GM19351 (cell line): ENCODE results near the gene HPGD.

Experiments
- ATAC-seq: cut with Tn5 transposase; IDR thresholded peaks from one replicate; pipeline ENCODE4 v1.9.1; 2021; ENCODE audit warnings: mild to moderate bottlenecking, moderate library complexity; ENCODE audit not compliant: unreplicated experiment

Gene HPGD

DNA sequence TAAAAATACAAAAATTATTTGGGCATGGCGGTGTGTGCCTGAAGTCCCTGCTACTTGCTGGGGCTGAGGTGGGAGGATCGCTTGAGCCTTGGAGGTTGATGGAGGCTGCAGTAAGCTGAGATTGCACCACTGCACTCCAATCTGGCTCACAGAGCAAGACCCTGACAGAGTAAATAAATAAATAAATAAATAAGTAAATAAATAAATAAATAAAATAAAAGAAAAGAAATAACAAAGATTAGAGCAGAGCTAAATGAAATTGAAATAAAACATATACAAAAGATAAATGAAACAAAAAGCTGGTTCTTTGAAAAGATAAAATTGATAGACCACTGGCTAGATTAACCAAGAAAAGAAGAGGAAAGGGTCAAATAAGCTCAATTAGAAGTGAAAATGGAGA, 43.1 kb downstream of the HPGD start:
- no peak for ATAC-seq

DNA sequence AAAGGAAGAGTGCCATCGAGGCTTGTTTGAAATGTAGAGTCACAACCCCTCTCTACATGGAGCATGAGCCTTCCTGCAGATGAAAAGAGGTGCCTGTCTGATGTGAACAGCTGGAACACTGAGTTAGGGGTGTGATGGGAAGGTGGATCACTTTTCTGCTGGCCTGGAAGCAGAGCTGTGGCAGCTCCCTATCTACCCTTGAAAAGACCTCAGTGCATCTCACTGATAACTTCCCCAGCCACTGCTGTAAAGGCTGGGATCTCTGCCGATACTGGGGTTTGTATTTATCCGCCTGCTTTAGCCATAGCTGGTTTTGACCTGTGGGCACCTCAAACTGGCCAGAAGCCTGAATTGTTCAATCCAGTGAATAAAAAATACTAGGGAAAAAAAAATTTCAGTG, 46.8 kb downstream of the HPGD start:
- ATAC-seq = no peak

DNA sequence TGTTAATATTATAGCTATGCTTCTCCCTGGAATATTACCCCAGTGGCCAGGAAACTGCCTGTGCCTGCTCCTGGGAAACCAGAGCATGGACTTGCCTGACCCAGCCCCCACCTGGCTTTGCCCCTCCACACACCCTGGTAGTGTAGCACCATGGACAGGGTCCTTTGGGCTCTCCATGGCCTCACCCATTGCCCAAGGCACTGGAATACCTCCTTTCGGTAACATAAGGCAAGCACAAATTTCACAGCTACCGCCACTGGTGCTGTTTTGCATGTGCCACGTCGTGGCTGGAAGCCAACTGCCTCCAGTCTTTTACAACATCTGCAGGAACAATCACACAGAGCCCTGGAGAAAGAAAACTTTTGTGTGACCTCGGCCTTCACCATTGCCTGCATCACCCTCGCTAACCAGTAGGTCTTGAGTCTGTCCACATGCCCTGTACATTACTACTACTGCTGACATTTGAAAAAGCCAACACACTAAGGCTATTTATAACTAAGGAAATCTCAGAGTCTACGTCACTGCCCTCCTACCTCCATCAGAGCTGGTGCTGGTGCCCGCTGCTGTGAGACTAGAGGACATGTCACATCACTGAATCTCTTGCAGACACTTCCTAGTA, 47.7 kb downstream of the HPGD start:
- ATAC-seq = no peak

DNA sequence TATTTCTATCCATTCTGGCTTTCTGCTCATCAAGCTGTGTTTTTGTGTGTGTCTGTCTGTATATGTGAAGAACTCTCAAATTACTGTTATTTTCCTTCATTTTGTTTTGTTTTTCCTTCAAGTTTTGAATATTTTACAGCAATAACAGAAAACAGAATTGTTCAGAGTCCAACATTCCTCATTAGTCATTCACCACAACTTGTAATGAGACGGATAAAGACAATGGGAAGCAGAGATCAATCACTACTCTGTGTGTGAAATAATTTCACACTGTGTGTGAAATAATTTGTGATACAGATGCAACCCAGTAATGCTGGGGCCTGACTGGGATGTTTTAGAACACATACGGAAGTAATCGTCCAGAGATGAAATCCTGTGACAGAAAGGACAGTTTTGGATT, 55.2 kb downstream of the HPGD start:
- no peak for ATAC-seq

DNA sequence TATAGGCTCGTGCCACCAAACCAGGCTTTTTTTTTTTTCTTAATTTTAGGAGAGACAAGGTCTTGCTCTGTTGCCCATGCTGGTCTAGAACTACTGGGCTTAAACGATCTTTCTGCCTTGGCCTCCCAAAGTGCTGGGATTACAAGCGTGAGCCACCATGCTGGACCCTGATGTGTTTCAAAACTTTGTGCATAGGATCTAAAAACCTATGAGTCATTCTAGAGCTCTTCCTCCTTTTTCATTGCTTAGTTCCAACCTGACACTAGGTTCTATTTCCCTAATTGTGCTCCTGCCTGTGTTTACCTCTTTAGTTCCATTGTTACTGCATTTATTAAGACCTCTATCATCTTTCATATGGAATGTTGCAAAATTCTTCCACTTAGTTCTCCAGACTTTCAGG, 57.3 kb downstream of the HPGD start:
- ATAC-seq = no peak

DNA sequence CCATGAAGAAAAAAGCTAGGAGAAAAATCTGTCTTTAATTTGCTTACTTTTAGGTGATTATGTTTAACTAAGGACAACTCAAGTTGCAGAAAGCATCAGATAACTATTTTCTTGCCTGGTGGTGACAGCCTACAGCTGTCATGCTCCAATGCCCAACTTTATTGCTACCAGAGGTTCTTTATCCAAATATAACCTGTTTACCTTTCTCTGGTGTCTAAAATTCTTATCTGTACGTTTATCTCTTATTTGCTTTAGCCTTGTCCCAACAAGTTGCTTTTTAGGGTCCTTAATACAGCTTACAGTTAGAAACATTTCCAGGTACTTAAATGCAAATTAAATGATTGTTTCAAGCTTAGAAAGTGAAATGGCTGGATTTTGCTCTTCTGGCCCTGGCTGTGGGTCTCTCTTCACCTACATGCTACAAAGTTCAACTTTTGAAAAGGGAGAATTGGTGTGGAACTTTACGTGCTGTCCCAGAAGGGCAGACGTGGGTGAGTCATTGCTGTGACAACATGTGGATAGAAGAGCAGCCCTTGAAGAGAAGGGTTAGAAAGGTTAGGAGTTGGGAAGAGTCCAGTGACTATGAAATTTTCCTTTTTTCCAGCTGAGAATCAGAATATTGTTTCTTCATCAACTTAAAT, 60.7 kb downstream of the HPGD start:
- no peak for ATAC-seq

DNA sequence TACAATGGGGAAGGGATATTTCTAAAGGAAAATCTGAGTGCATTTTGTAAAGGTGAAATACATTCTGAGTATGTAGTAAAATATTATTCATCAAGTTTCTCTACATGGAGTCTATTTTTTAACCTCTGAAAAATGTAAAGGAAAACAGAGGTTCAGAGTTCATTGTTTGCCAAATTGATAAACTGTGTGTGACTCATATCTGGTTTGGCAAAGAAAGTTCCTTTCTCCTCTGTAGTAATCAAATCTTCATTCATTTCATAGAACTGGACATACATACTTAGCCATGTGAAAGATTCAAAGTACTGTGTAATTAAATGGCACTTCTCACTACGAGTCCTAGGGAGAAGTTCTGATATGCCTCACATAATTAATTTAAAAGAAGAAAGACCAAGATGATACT, 61.6 kb downstream of the HPGD start:
- ATAC-seq = no peak

DNA sequence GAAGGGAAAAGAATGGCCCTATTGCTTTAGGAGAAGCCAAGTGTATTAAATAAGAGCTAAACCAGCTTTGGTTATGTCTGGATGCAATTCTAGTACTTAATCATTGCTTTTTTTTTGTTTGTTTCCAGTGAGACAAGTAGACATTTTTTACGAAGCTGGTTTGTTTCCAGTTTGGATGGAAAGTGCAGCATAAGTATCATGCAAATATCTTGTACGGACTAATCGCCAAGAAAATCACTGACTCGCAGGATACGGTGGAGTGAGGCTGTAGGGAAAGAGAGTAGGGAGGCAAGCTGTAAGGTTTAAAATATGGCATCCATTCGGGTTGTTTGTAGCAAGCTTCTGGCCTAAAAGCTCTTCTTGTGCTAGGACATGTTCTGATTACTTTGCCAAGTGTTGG, 64.8 kb downstream of the HPGD start:
- no peak for ATAC-seq

DNA sequence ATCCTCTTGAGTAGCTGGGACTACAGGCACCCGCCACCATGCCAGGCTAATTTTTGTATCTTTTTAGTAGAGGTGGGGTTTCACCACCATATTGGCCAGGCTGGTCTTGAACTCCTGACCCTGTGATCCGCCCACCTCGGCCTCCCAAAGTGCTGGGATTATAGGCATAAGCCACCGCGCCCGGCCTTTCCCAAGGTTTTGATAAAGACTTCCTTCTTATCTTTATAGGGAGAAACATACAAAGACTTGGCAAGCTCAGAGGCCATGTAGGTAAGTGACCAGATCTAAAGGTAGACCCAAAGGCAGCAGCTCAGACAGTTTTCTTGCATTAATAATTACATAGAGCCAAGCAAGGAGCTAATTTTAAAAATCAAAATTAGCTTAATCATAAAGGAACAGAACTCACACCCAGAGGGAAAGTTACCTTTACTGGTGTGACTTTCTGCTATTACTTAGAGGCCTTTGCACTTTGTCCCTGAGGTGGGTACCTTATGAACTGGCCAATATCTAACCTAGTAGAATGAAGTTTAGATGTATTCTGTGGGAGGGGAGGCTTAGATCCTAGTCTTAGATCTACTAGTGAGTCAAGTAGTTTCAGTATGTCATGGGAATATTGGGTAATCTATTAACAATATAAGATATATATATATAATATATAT, 67.3 kb downstream of the HPGD start:
- no peak for ATAC-seq

DNA sequence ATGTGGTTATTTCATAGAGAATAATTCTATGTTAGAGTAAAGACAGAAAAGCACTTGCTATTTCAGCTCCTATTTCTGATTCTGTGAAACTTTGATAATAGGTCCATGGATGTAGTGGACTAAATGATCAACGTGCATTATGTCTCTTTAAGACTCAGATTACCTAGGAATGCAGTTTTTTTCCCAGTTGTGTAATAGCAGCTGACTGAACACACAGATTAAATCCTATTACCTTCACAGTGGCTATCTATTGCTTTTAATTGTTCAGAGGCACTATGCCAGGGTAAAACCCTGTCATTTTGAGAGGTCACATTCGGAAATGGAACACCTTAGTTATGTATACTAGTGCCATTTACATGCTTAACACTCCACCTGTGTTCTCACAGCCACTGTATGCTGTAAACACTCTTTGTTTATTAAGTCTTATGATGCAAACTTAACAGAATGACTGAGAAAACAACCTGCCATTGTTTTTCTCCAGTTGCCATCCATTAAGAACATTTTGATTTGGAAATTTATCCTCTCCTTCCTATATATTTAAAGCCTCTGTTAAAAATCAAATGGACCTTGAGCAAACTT, 70.5 kb downstream of the HPGD start:
- no peak for ATAC-seq

DNA sequence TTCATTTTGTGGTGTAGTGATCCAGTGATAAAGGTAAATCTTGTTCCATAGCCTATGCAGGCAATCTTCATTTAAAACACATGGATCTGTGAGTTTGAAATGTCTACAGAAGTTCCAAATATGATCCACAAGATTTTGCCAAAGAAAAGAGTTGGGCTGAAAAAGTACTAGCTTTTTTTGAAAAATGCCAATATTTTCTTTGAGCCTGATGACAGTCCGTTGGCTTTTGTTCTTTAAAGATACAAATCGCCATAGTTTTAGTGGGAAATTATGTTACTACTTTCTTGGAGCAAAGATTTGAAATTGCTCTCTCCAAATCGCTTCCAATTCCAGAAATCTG, 71.5 kb downstream of the HPGD start:
- no peak for ATAC-seq

DNA sequence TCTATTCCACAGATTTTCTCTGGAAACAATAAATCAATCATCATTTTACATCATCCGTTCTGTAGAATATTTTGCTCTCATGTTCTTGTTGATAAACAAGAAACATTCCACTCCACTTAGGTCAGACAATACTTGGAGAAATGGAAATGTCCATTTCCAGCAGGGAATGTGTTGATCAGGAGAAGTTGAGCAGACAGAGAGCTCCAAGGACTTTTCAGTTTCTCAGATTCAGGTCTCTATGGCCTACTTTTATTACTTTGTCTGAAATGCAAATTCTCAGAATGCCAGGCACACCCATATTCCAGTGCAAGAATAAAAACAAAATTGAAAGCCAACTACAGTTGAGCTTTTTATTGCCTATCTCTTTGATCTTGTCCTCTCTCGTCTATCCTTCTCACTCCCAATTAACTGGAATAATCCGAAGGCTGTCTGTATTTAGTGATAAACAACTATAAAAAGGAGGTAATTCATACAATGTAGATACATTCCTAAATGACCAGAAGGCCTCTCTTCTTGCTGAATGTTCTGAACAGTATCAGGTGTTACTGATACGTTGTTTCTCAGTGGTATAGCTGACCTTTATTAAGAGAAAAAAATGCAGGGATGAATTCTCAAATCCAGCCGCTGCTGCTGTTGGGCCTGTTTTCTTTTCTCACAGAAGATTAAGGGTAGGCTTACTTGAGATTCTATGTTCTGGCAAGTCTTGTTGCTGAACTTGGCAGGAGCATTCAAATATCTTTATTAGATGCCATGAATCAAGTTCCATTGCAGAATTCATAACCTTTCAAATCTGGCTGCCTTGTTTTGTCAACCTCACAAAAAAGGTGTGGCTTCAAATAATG, 72.1 kb downstream of the HPGD start:
- ATAC-seq = no peak

DNA sequence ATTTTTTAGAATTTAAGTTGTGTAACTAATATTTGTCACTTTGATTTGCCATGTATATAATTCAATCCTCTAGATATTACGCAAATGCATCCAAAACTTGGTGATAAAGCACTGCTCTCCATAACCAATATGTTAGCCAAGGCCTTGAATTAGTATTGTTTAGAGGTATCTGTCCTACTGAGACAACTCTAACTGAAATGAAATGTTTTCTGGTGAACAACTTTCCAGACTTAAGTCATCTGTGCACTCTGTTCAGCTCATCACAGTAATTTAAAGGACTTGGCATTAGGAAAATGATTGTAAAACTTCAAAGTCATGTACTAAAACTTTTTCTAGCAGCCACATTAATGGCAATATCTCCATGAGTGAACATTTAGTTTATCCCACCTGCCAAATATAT, 73.1 kb downstream of the HPGD start:
- no peak for ATAC-seq

DNA sequence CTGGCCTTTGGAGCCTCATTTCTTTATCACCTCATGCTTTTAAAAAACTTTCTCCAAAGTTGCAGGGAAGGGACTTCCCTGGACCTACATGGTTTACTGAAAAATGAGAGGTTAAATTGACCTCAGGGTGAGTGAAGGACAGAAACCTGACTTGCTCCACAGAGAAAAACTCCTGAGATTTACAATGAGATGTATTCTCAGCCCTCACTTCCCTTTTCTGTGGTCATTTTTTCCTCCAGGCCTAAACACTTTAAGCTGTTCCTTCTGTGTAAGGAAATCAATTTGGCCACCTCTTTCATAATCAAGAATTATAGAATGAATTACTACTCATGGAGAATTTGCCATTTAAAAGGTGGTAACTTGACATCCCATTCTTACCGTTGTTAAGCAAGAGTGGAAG, 77.9 kb downstream of the HPGD start:
- ATAC-seq = no peak
